Progenitor cell of endocrine pancreas (in vitro differentiated cells): ENCODE measurements around the gene IL10RA. TPM values are rescaled to one million over a fixed set of nuclear protein-coding genes. Genes with fewer than 3 reads are reported as not detected.

ENCODE experiments used
- total RNA-seq: library from RNA; stranded (reverse); gene quantifications from 2 replicates; pipeline ENCODE4 v1.2.1, GENCODE V29; 2021

IL10RA gene
- total RNA-seq, 1 donor from 2014 or later, result 0.72 TPM

Other genes with a start within 250 kb of the IL10RA start
- 2.1 and 2.7 TPM in 2 replicates for gene DSCAML1, start 189.2 kb upstream of the IL10RA start, total RNA-seq
- 7.4 and 7.7 TPM in 2 replicates for gene FXYD2, start 161.7 kb upstream of the IL10RA start, total RNA-seq
- gene FXYD6, start 109.7 kb upstream of the IL10RA start, total RNA-seq, result 26.1 and 28.5 TPM in 2 replicates
- 5.7 and 6.1 TPM in 2 replicates for gene TMPRSS13, start 57.0 kb upstream of the IL10RA start, total RNA-seq
- gene TMPRSS4, start 90.7 kb downstream of the IL10RA start, total RNA-seq, result 11.3 and 12.1 TPM in 2 replicates
- not detected in 2 replicates for gene SMIM35, start 100.6 kb downstream of the IL10RA start, total RNA-seq
- gene SCN4B, start 166.4 kb downstream of the IL10RA start, total RNA-seq, result 0.16 TPM in 1 of 2 replicates, not detected in the other
- gene SCN2B, start 190.2 kb downstream of the IL10RA start, total RNA-seq, result 0.05 and 0.07 TPM in 2 replicates
- gene JAML, start 238.6 kb downstream of the IL10RA start, total RNA-seq, result 0.22 and 0.60 TPM in 2 replicates